ENCODE results near the gene REPS1. TPM values are rescaled to one million over a fixed set of nuclear protein-coding genes. Genes with fewer than 3 reads are reported as not detected.
A peak's percentile ranks its signal among the peaks of the same experiment; 100 is the strongest.

Gene REPS1
- total RNA-seq, 1 donor from 2014 or later: 61.1 TPM

DNA sequence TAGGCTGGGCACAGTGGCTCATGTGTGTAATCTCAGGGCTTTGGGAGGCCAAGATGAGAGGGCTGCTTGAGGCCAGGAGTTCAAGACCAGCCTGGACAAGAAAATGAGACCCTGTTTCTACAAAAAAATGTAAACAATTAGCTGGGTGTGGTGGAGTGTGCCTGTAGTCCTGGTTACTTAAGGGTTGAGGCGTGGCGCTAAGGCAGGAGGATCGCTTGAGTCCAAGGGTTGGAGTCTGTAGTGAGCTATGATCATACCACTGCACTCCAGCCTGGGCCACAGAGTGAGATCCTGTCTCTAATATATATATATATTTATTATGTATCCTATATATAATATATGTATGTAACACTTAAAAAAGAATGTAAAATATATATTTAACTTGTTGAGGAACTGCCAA is 32.6 kb upstream of the REPS1 start:
- H3K4me3 ChIP-seq (ENCODE audit: low read length in 3 of 3): no peak overlapping the region
- H3K27me3 ChIP-seq (ENCODE audit: control insufficient read depth in 3 of 3, insufficient read depth in 3 of 3, low read length in 3 of 3): no peaks in the 10 kb centered on the region
- H3K9me3 ChIP-seq (ENCODE audit: control insufficient read depth in 3 of 3, low read length in 3 of 3): no peaks in the 10 kb centered on the region
- peaks cover 3 to 11% (median 5%) of the 10 kb centered on the region in 3 donors for H3K4me1 ChIP-seq (ENCODE audit: control insufficient read depth in 3 of 3, insufficient read depth in 3 of 3, low read length in 3 of 3)
- H3K36me3 ChIP-seq (ENCODE audit: control insufficient read depth in 3 of 3, insufficient read depth in 3 of 3, low read length in 3 of 3): no peaks in the 10 kb centered on the region
- H3K27ac ChIP-seq (ENCODE audit: low read depth, low read length): no peak overlapping the region
- H3K9ac ChIP-seq (ENCODE audit: low read depth in 1 of 3, low read length in 3 of 3): no peak overlapping the region

DNA sequence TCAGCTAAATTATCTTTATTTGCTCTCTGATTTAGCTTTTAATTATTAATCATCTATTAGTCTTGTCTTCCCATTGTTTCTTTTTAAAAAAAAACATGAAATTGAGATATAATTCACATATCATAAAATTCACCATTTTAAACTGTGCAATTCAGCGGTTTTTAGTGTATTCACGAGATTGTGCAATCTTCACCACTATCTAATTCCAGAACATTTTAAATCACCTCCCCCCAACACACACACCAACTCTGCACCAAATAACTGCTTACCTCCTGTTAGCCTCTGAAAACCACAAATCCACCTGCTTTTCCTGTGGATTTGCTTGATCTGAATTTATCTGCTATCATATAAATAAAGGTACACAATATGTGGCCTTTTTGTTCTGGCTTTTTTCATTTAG is 31.7 kb upstream of the REPS1 start:
- Histone ChIP-seq H3K4me1 (ENCODE audit: control insufficient read depth in 3 of 3, insufficient read depth in 3 of 3, low read length in 3 of 3) (peaks cover 3 to 11% (median 5%) of the 10 kb centered on the region in 3 donors), H3K4me3 (ENCODE audit: low read length in 3 of 3) (no peak overlapping the region), H3K27me3 (ENCODE audit: control insufficient read depth in 3 of 3, insufficient read depth in 3 of 3, low read length in 3 of 3) (no peaks in the 10 kb centered on the region), H3K9ac (ENCODE audit: low read depth in 1 of 3, low read length in 3 of 3) (no peak overlapping the region), H3K27ac (ENCODE audit: low read depth, low read length) (no peak overlapping the region), H3K36me3 (ENCODE audit: control insufficient read depth in 3 of 3, insufficient read depth in 3 of 3, low read length in 3 of 3) (no peaks in the 10 kb centered on the region), H3K9me3 (ENCODE audit: control insufficient read depth in 3 of 3, low read length in 3 of 3) (no peaks in the 10 kb centered on the region)

DNA sequence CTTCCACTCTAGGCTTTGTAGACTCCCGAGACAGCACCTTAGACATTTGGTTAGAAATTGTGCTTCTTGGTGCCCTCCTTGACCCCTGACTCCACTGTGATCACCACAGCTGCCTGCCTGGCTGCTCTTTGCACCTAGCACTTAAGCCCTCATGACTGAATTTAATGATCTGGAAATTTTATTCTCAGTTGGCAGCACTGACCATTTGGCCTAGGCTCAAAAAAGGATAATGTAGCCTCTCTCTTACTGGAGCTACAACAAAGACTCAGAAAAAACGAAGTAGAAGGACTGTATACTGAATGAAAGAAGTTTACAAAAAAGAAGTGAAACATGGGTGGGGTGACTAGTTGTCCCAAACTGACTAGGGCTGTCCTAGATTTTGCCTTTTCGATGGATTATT is 29.2 kb upstream of the REPS1 start:
- Histone ChIP-seq H3K4me3 (ENCODE audit: low read length in 3 of 3) (no peak overlapping the region), H3K9me3 (ENCODE audit: control insufficient read depth in 3 of 3, low read length in 3 of 3) (no peaks in the 10 kb centered on the region), H3K27ac (ENCODE audit: low read depth, low read length) (no peak overlapping the region), H3K4me1 (ENCODE audit: control insufficient read depth in 3 of 3, insufficient read depth in 3 of 3, low read length in 3 of 3) (peaks cover 3 to 11% (median 5%) of the 10 kb centered on the region in 3 donors), H3K9ac (ENCODE audit: low read depth in 1 of 3, low read length in 3 of 3) (peak overlapping the region in 1 of 3 donors; percentile 34), H3K27me3 (ENCODE audit: control insufficient read depth in 3 of 3, insufficient read depth in 3 of 3, low read length in 3 of 3) (no peaks in the 10 kb centered on the region), H3K36me3 (ENCODE audit: control insufficient read depth in 3 of 3, insufficient read depth in 3 of 3, low read length in 3 of 3) (no peaks in the 10 kb centered on the region)

DNA sequence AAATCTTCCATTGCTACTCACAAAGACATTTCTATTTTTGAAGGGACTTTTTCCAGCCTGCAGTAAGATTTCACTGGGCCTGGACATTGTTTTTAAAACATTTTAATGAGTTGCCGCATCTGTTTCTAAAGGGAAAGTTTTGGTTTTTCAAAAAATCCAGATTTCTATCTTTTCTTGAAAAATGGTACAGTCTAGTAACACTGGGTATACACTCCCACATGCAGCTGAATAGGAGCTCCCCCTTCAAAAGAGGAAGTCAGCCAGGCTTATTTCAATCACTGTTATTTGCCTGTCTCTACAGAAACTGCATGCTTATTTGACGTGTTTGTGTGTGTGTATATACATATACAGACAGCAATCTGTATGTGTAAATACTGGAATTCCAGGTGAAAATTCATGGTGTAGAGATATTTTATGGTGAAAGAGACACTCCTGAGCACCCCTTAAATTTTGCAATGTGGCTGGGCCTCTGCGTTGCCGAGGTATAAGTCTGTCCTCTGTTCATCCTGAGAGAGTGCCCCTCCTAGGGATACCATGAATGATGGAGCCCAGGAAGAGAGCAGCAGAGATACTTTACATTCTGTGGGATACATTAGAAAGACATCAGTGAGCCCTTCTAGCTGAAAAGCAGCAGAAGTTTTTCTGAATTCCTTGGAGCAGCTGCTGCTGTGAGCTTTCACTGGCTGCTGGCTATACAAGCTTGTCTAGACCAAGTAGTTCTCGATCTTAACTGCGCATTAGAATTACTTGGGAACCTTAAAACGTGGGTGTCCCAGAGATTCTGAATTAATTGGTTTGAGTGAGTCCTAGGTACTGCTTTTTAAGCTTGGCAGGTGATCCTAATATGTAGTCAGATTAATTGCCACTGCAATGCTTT is 28.5 kb upstream of the REPS1 start:
- H3K4me3 ChIP-seq (ENCODE audit: low read length in 3 of 3): no peak overlapping the region
- H3K4me1 ChIP-seq (ENCODE audit: control insufficient read depth in 3 of 3, insufficient read depth in 3 of 3, low read length in 3 of 3): peaks cover 3 to 11% (median 5%) of the 10 kb centered on the region in 3 donors
- no peak overlapping the region for H3K27ac ChIP-seq (ENCODE audit: low read depth, low read length)
- H3K27me3 ChIP-seq (ENCODE audit: control insufficient read depth in 3 of 3, insufficient read depth in 3 of 3, low read length in 3 of 3): no peaks in the 10 kb centered on the region
- H3K36me3 ChIP-seq (ENCODE audit: control insufficient read depth in 3 of 3, insufficient read depth in 3 of 3, low read length in 3 of 3): no peaks in the 10 kb centered on the region
- peak overlapping the region in 2 of 3 donors; percentile 18 to 34 for H3K9ac ChIP-seq (ENCODE audit: low read depth in 1 of 3, low read length in 3 of 3)
- H3K9me3 ChIP-seq (ENCODE audit: control insufficient read depth in 3 of 3, low read length in 3 of 3): no peaks in the 10 kb centered on the region

DNA sequence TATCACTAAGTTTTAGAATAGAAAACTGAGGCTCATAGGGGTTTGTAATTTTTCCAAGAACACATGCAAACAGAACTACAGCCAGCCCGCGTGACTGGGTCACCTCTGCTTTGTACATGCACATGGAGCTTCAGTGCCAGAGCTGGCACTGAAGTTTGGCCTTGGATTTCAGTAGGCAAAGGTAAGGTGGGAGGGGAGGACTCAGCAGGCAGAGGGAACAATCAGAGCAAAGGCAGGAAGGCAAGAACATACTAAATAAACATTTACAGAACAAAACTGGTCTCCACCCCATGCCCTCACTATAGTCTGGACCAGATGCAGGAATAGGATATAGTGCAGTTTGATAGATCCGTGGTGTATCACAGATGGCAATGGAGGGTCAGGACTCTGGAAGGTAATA is 26.9 kb upstream of the REPS1 start:
- Histone ChIP-seq H3K9me3 (ENCODE audit: control insufficient read depth in 3 of 3, low read length in 3 of 3) (no peaks in the 10 kb centered on the region), H3K9ac (ENCODE audit: low read depth in 1 of 3, low read length in 3 of 3) (no peak overlapping the region), H3K27me3 (ENCODE audit: control insufficient read depth in 3 of 3, insufficient read depth in 3 of 3, low read length in 3 of 3) (no peaks in the 10 kb centered on the region), H3K27ac (ENCODE audit: low read depth, low read length) (no peak overlapping the region), H3K4me3 (ENCODE audit: low read length in 3 of 3) (no peak overlapping the region), H3K4me1 (ENCODE audit: control insufficient read depth in 3 of 3, insufficient read depth in 3 of 3, low read length in 3 of 3) (peaks cover 3 to 11% (median 5%) of the 10 kb centered on the region in 3 donors), H3K36me3 (ENCODE audit: control insufficient read depth in 3 of 3, insufficient read depth in 3 of 3, low read length in 3 of 3) (no peaks in the 10 kb centered on the region)

DNA sequence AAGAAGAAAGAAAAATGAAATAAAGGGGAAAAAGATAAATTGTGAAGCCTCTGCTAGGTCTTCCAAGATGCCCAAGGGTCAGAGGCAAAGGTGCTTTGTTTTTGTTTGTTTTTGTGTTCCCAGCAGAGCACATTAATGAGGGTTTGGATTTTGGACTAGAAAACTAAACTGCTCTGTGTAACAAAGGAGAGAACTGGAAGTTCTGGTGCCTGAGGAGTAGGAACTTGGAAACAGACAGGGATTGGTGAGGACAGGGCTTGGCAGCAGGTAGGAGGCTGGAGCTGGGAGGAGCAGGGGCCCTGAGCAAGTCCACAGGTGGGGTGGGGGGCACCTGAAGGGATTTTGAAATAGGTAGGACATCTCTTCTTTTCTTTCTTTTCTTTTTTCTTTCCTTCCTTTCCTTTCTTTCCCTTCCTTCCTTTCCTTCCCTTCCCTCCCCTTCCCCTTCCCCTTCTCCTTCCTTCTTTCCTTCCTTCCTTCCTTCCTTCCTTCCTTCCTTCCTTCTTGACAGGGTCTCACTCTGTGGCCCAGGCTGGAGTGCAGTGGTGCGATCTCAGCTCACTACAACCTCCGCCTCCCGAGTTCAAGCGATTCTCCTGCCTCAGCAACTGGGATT is 25.2 kb upstream of the REPS1 start:
- H3K27me3 ChIP-seq (ENCODE audit: control insufficient read depth in 3 of 3, insufficient read depth in 3 of 3, low read length in 3 of 3): no peaks in the 10 kb centered on the region
- H3K9me3 ChIP-seq (ENCODE audit: control insufficient read depth in 3 of 3, low read length in 3 of 3): no peaks in the 10 kb centered on the region
- H3K27ac ChIP-seq (ENCODE audit: low read depth, low read length): no peak overlapping the region
- H3K4me1 ChIP-seq (ENCODE audit: control insufficient read depth in 3 of 3, insufficient read depth in 3 of 3, low read length in 3 of 3): peaks cover 3 to 11% (median 5%) of the 10 kb centered on the region in 3 donors
- no peak overlapping the region for H3K9ac ChIP-seq (ENCODE audit: low read depth in 1 of 3, low read length in 3 of 3)
- H3K36me3 ChIP-seq (ENCODE audit: control insufficient read depth in 3 of 3, insufficient read depth in 3 of 3, low read length in 3 of 3): no peaks in the 10 kb centered on the region
- H3K4me3 ChIP-seq (ENCODE audit: low read length in 3 of 3): no peak overlapping the region

DNA sequence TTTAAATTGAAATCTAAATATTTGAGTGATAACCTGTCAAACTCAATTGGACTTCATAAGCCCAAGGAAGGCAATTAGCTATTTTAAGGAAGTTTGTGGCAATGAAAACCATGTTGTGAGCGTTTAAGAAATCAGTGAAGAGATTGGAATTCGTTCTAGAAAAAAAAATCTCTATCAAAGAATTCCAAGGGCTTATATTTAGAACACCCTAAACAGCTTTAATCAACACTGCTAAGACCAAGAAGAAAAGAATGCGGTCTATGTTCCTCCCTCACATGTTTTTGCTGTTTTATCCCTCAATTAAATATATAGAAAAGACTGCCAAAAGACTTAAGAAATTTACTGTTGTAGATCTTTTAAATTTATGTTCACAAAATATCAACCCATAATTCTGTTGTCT is 23.9 kb upstream of the REPS1 start:
- Histone ChIP-seq H3K27ac (ENCODE audit: low read depth, low read length) (no peak overlapping the region), H3K36me3 (ENCODE audit: control insufficient read depth in 3 of 3, insufficient read depth in 3 of 3, low read length in 3 of 3) (no peaks in the 10 kb centered on the region), H3K4me3 (ENCODE audit: low read length in 3 of 3) (no peak overlapping the region), H3K9ac (ENCODE audit: low read depth in 1 of 3, low read length in 3 of 3) (no peak overlapping the region), H3K4me1 (ENCODE audit: control insufficient read depth in 3 of 3, insufficient read depth in 3 of 3, low read length in 3 of 3) (peaks cover 0 to 5% (median under 1%) of the 10 kb centered on the region in 3 donors), H3K9me3 (ENCODE audit: control insufficient read depth in 3 of 3, low read length in 3 of 3) (no peaks in the 10 kb centered on the region), H3K27me3 (ENCODE audit: control insufficient read depth in 3 of 3, insufficient read depth in 3 of 3, low read length in 3 of 3) (no peaks in the 10 kb centered on the region)

DNA sequence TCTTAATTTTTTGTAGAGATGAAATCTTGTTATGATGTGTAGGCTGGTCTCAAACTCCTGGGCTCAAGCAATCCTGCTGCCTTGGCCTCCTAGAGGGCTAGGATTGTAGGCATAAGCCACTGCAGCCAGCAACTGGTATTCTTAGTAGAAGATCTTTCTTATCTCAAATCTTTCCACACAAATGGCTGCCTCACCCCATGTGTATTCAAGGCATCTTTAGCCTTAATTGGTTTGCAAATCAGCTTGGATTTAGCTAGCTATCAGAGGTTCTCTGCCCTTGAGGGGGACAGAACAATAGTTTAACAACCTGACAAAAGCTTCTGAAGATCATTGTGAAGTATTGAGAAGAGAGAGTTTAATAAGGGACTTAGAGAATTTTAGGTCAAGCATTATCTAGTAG is 22.6 kb upstream of the REPS1 start:
- no peaks in the 10 kb centered on the region for H3K36me3 ChIP-seq (ENCODE audit: control insufficient read depth in 3 of 3, insufficient read depth in 3 of 3, low read length in 3 of 3)
- H3K27me3 ChIP-seq (ENCODE audit: control insufficient read depth in 3 of 3, insufficient read depth in 3 of 3, low read length in 3 of 3): no peaks in the 10 kb centered on the region
- H3K9ac ChIP-seq (ENCODE audit: low read depth in 1 of 3, low read length in 3 of 3): no peak overlapping the region
- H3K4me1 ChIP-seq (ENCODE audit: control insufficient read depth in 3 of 3, insufficient read depth in 3 of 3, low read length in 3 of 3): no peaks in the 10 kb centered on the region
- H3K27ac ChIP-seq (ENCODE audit: low read depth, low read length): no peak overlapping the region
- no peaks in the 10 kb centered on the region for H3K9me3 ChIP-seq (ENCODE audit: control insufficient read depth in 3 of 3, low read length in 3 of 3)
- no peak overlapping the region for H3K4me3 ChIP-seq (ENCODE audit: low read length in 3 of 3)

DNA sequence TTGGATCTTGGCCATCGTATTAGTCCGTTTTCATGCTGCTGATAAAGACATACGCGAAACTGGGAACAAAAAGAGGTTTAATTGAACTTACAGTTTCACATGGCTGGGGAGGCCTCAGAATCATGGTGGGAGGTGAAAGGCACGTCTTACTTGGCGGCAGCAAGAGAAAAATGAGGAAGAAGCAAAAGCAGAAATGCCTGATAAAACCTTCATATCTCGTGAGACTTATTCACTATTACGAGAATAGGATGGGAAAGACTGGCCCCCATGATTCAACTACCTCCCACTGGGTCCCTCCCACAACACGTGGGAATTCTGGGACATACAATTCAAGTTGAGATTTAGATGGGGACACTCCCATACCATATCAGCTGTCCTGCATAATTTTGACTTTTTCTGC is 20.1 kb upstream of the REPS1 start:
- Histone ChIP-seq H3K27me3 (ENCODE audit: control insufficient read depth in 3 of 3, insufficient read depth in 3 of 3, low read length in 3 of 3) (no peaks in the 10 kb centered on the region), H3K4me3 (ENCODE audit: low read length in 3 of 3) (no peak overlapping the region), H3K36me3 (ENCODE audit: control insufficient read depth in 3 of 3, insufficient read depth in 3 of 3, low read length in 3 of 3) (no peaks in the 10 kb centered on the region), H3K9me3 (ENCODE audit: control insufficient read depth in 3 of 3, low read length in 3 of 3) (no peaks in the 10 kb centered on the region), H3K4me1 (ENCODE audit: control insufficient read depth in 3 of 3, insufficient read depth in 3 of 3, low read length in 3 of 3) (no peaks in the 10 kb centered on the region), H3K9ac (ENCODE audit: low read depth in 1 of 3, low read length in 3 of 3) (no peak overlapping the region), H3K27ac (ENCODE audit: low read depth, low read length) (no peak overlapping the region)

DNA sequence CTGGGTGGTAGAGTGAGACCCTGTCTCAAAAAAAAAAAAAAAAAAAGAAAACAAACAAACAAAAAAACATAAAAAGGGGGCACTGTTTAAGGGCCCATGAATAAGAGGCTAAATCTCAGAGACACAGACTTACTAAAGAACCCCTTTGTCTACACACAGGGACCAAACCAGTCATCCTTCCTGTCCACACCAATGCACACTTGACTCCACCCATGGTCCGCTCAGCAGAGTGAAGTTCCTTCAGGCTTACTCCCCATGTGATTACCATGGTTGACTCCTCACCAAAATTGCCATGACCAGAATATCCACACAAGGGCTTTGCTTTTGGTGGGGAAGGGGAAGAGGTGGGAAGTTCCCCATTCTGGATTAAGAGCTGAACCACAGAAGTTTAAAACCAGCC is 19.4 kb upstream of the REPS1 start:
- H3K27ac ChIP-seq (ENCODE audit: low read depth, low read length): no peak overlapping the region
- H3K4me1 ChIP-seq (ENCODE audit: control insufficient read depth in 3 of 3, insufficient read depth in 3 of 3, low read length in 3 of 3): no peaks in the 10 kb centered on the region
- no peak overlapping the region for H3K4me3 ChIP-seq (ENCODE audit: low read length in 3 of 3)
- H3K36me3 ChIP-seq (ENCODE audit: control insufficient read depth in 3 of 3, insufficient read depth in 3 of 3, low read length in 3 of 3): no peaks in the 10 kb centered on the region
- H3K9ac ChIP-seq (ENCODE audit: low read depth in 1 of 3, low read length in 3 of 3): no peak overlapping the region
- H3K27me3 ChIP-seq (ENCODE audit: control insufficient read depth in 3 of 3, insufficient read depth in 3 of 3, low read length in 3 of 3): no peaks in the 10 kb centered on the region
- no peaks in the 10 kb centered on the region for H3K9me3 ChIP-seq (ENCODE audit: control insufficient read depth in 3 of 3, low read length in 3 of 3)

Data from skeletal muscle tissue (tissue), 4 donors.